ENCODE data around the gene AKR1E2.

DNA sequence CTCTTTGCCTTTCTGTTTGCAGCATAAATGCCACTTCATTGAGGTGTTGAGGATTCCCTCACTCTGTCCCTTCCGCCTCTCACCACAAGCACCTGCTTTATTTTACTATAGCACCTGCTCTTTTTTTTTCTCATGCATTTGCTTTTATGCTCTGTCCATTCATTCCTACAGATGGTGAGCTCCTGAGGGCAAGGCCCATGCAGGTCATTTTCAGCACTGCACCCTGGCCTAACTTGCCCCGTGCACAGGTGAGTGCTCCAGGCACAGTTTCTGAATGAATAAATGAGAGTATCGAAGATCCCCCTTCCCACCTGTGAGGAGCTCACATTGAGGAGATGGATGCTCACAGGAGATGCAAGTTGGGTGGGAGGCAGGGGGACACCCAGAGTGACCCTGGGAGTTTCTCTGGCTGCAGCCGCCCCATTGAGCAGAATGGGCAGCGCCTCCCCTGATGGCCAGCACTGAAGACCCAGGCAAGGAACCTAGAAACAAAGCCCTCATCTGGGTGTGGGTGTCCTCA, 1.2 kb upstream of the AKR1E2 start:
- TF ChIP-seq, protein P1, sequence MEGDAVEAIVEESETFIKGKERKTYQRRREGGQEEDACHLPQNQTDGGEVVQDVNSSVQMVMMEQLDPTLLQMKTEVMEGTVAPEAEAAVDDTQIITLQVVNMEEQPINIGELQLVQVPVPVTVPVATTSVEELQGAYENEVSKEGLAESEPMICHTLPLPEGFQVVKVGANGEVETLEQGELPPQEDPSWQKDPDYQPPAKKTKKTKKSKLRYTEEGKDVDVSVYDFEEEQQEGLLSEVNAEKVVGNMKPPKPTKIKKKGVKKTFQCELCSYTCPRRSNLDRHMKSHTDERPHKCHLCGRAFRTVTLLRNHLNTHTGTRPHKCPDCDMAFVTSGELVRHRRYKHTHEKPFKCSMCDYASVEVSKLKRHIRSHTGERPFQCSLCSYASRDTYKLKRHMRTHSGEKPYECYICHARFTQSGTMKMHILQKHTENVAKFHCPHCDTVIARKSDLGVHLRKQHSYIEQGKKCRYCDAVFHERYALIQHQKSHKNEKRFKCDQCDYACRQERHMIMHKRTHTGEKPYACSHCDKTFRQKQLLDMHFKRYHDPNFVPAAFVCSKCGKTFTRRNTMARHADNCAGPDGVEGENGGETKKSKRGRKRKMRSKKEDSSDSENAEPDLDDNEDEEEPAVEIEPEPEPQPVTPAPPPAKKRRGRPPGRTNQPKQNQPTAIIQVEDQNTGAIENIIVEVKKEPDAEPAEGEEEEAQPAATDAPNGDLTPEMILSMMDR (IDR thresholded peaks at IDR 0.05; ENCODE audit: extremely low read depth in 1 of 2, insufficient read depth in 1 of 2, low read depth in 1 of 2, low read length in 2 of 2) = no peak
- TF ChIP-seq EZH2 (IDR thresholded peaks at IDR 0.05; ENCODE audit: borderline replicate concordance, low read depth, low read length, severe bottlenecking) = no peak
